Heart right ventricle (tissue), 16 donors: Measurements from ENCODE around the gene MAP7. TPM values are rescaled to one million over a fixed set of nuclear protein-coding genes. Genes with fewer than 3 reads are reported as not detected.
"Not testable (repeated sequence)": the region's sequence is repeated elsewhere in the genome, so short reads cannot be mapped to it uniquely, and the experiment has no call there.

ENCODE experiments used
- ATAC-seq, 8 donors: fragments of 200-7000 bp; cut with Tn5 transposase; one replicate each; pipeline ENCODE4 v1.9.1; 2020; ENCODE audit warnings: mild to moderate bottlenecking in 8 of 8, moderate library complexity in 8 of 8, moderate number of reproducible peaks in 1 of 8
- DNase-seq, 2 donors: peaks; one replicate each; pipeline ENCODE4 v3.0.0-alpha.2; 2020
- H3K27ac ChIP-seq, 10 donors: fragments of 200-600 bp; sonication (generic) in 2 of 10; one replicate each; pipeline versions ENCODE4 v1.5.0 to v1.8.0; 2020 to 2022; ENCODE audit warnings: mild to moderate bottlenecking in 3 of 10
- H3K27me3 ChIP-seq, 7 donors: fragments of 200-600 bp; one replicate each; pipeline ENCODE4 v1.8.0; 2021 to 2022; ENCODE audit warnings: mild to moderate bottlenecking in 2 of 7
- H3K36me3 ChIP-seq, 9 donors: fragments of 200-600 bp; sonication (generic) in 1 of 9; one replicate each; pipeline versions ENCODE4 v1.5.0 to v1.8.0; 2020 to 2022; ENCODE audit warnings: mild to moderate bottlenecking in 2 of 9
- H3K4me1 ChIP-seq, 9 donors: fragments of 200-600 bp; sonication (generic) in 1 of 9; one replicate each; pipeline versions ENCODE4 v1.5.0 to v1.8.0; 2020 to 2022; ENCODE audit warnings: mild to moderate bottlenecking in 4 of 9
- H3K4me3 ChIP-seq, 10 donors: fragments of 200-600 bp; sonication (generic) in 2 of 10; one replicate each; pipeline versions ENCODE4 v1.5.0 to v1.8.0; 2020 to 2022; ENCODE audit warnings: mild to moderate bottlenecking in 7 of 10, moderate library complexity in 2 of 10
- H3K9me3 ChIP-seq, 11 donors: fragments of 200-600 bp in 10 of 11; sonication (generic) in 2 of 11; one replicate each; pipeline versions ENCODE4 v1.5.0 to v1.8.0; 2013 to 2022; ENCODE audit warnings: mild to moderate bottlenecking in 2 of 11, control low read depth in 1 of 11, moderate library complexity in 1 of 11
- WGBS, 2 donors: extraction: QIAGEN DNeasy Blood & Tissue Kit; methylation state at CpG; one replicate each; pipeline ENCODE4 v1.1.7; 2013; ENCODE audit warnings: inconsistent platforms in 1 of 2; 5-methylcytosine and 5-hydroxymethylcytosine counted together
- intact Hi-C, 10 donors: fragments of 100-400 bp; cut with DNase I; formaldehyde crosslinking; loops; one replicate each; pipeline versions ENCODE4 v1.11.1 to v1.14.2; 2022
- polyA plus RNA-seq, 2 donors: library from polyadenylated mRNA; stranded (reverse); fragments of 200-250 nt; gene quantifications; one replicate each; pipeline ENCODE4 v1.2.3, GENCODE V29; 2013
- total RNA-seq, 10 donors: library from RNA; stranded (reverse); fragmentation: NEBNext Ultra II Directional in 3 of 10; extraction: Animal tissue kit (Norgen Biotek cat#: 25700) in 3 of 10; gene quantifications; one replicate each; pipeline versions ENCODE4 v1.2.1 to v1.2.4, GENCODE V29; 2021 to 2023
- TF ChIP-seq, protein P1 (sequence below), 9 donors: fragments of 200-600 bp; sonication (generic) in 2 of 9; IDR thresholded peaks; one replicate each; pipeline versions ENCODE4 v1.5.0 to v1.8.0; 2021 to 2022; ENCODE audit warnings: antibody characterized with exemption in 9 of 9, mild to moderate bottlenecking in 5 of 9, moderate library complexity in 1 of 9
- donor health status: Arrhythmogenic right ventricular cardiomyopathy.
- donor health status: ischemic (EF 13 %, LVEDD 7.1; RV severe dilation, severe dysfunction).
- donor health status: healthy with polysubstance abuse.
- donor health status: DM: no; HTN: yes; CAD: no.
- donor health status: DM: no; HTN: no; CAD: no.
- donor health status: ischemic (EF 25% LVEDD 6.9; RV normal size, moderate dysfunction).
- donor health status: ischemic (EF 25% LVEDD 5.7; RV mildly dilated, moderate dysfunction).
- donor health status: healthy.
- donor health status: DM: yes; HTN: yes; CAD: no.
- donor health status: Ischemic cardiomyopathy.
- donor health status: ischemic (EF 35%, LVEDD 5.7; RV mildly dilated, moderate dysfunction).
- donor health status: nonischemic (EF 11% LVEDD 7.7; RV severe dilation, severe dysfunction).
- donor health status: DM: yes; HTN: yes; CAD: no.
- donor health status: PGD.
- donor health status: ischemic (EF 29% LVEDD 5.4; RV normal size, mild dysfunction).
- donor health status: nonischemic (EF 23%, LVEDD 6.1; RV moderate dilation, normal function).

The MAP7 gene
- total and polyA plus RNA-seq, 12 donors = 0.48 to 4.1 (median 2.3) TPM

DNA sequence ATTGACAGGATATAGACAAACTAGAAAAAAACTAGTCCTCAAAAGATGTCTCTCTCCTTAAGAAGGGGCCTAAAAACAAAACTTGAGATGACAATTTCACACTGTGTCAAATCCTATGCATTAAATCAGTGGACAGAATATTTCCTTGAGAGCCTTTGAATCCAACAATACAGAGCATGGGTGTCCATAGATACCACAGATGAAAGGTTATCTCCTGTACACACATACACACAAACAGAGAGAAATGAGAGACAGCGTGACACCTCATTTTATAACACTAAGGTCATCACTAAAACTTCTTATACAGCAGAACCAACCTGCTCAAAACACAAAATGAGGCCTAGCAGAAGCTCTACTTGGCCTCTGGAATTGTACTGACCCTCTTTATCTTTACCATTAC, 55.5 kb downstream of the MAP7 start:
- DNase-seq (no peak), ATAC-seq (no peak)
- Histone ChIP-seq H3K4me1 (no peaks in the 10 kb centered on the region), H3K36me3 (no peaks in the 10 kb centered on the region), H3K9me3 (no peaks in the 10 kb centered on the region), H3K27me3 (no peaks in the 10 kb centered on the region), H3K4me3 (no peak overlapping the region), H3K27ac (no peak overlapping the region)
- WGBS, 2 donors = 78 to 87% methylated on average over 1 of the region's 1 CpG
- intact Hi-C loops = no loop called here
- TF ChIP-seq, protein P1, sequence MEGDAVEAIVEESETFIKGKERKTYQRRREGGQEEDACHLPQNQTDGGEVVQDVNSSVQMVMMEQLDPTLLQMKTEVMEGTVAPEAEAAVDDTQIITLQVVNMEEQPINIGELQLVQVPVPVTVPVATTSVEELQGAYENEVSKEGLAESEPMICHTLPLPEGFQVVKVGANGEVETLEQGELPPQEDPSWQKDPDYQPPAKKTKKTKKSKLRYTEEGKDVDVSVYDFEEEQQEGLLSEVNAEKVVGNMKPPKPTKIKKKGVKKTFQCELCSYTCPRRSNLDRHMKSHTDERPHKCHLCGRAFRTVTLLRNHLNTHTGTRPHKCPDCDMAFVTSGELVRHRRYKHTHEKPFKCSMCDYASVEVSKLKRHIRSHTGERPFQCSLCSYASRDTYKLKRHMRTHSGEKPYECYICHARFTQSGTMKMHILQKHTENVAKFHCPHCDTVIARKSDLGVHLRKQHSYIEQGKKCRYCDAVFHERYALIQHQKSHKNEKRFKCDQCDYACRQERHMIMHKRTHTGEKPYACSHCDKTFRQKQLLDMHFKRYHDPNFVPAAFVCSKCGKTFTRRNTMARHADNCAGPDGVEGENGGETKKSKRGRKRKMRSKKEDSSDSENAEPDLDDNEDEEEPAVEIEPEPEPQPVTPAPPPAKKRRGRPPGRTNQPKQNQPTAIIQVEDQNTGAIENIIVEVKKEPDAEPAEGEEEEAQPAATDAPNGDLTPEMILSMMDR (IDR thresholded peaks at IDR 0.05) = no peak

DNA sequence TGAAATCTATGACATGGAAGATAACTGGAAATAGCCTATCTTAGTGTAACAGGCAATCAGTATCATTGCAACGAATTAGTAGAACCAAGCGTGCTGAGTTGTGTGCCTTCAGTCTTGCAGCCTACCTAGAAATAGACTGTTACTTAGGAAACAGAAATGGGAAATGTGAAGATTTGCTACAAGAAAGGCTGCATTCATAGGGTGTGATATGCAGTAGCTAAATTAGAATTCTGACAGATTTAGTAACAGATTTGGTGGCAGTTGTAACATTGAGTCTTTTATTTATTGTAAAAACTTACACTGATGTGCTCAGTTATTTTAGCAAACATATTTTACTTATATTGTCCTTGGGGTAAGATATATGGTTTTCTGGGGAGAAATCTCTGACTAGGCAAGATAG, 56.2 kb downstream of the MAP7 start:
- H3K9me3 ChIP-seq = no peaks in the 10 kb centered on the region
- no peaks in the 10 kb centered on the region for H3K4me1 ChIP-seq
- H3K27ac ChIP-seq = no peak overlapping the region
- no peak overlapping the region for H3K4me3 ChIP-seq
- intact Hi-C loops = no loop called here
- ATAC-seq = no peak
- 77 to 89% methylated on average over 2 of the region's 2 CpGs for WGBS, 2 donors
- H3K36me3 ChIP-seq = no peaks in the 10 kb centered on the region
- TF ChIP-seq, protein P1 (IDR thresholded peaks at IDR 0.05) = no peak
- H3K27me3 ChIP-seq = no peaks in the 10 kb centered on the region
- no peak for DNase-seq

DNA sequence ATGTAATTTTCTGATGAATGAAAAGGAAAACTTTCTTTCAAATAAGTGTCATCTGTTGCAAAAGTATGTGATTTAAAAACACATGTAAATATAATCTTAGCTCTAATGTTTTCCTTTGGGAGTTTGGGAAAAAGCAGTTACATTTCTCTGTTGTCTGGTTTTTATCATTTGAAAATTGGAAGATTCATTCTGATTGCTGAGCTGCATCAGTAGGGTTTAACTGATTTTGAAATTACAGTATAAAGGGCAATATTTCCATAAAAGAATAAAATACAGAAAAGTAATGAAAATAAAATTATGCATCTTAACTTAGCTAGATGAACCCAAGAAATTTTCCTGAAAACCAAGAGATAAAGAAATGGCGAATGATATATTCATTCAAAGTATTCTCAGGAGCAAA, 57.8 kb downstream of the MAP7 start:
- Histone ChIP-seq H3K4me3 (no peak overlapping the region), H3K27me3 (no peaks in the 10 kb centered on the region), H3K9me3 (no peaks in the 10 kb centered on the region), H3K36me3 (no peaks in the 10 kb centered on the region), H3K27ac (no peak overlapping the region), H3K4me1 (no peaks in the 10 kb centered on the region)
- 80 to 85% methylated on average over 1 of the region's 1 CpG for WGBS, 2 donors
- DNase-seq (no peak), ATAC-seq (no peak)
- intact Hi-C loops = no loop called here
- TF ChIP-seq, protein P1 (IDR thresholded peaks at IDR 0.05) = no peak

DNA sequence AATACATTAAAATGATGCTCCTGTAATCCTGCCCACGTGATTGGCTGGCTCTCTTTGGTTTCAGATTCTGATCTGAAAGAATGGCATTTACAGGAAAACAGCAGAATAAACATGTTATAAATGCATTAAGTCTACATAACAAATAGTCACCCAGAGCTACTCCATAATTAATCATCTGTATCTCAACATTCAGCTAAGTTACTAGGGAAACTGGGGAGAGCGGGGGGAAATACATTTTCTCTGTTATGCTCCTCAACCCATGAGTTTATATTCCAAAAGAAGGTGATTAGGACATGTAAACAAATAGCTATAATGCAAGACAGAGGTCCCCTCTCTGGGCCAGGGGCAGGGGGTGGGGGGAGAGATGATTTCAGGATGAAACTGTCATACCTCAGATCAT, 58.5 kb downstream of the MAP7 start:
- DNase-seq (no peak), ATAC-seq (no peak)
- Histone ChIP-seq H3K27me3 (no peaks in the 10 kb centered on the region), H3K9me3 (no peaks in the 10 kb centered on the region), H3K27ac (no peak overlapping the region), H3K4me3 (no peak overlapping the region), H3K4me1 (peaks cover 0 to under 1% (median 0%) of the 10 kb centered on the region in 9 donors), H3K36me3 (no peaks in the 10 kb centered on the region)
- intact Hi-C loops = no loop called here
- TF ChIP-seq, protein P1 (IDR thresholded peaks at IDR 0.05) = no peak
- WGBS, 2 donors = 80 to 81% methylated on average over 2 of the region's 2 CpGs

DNA sequence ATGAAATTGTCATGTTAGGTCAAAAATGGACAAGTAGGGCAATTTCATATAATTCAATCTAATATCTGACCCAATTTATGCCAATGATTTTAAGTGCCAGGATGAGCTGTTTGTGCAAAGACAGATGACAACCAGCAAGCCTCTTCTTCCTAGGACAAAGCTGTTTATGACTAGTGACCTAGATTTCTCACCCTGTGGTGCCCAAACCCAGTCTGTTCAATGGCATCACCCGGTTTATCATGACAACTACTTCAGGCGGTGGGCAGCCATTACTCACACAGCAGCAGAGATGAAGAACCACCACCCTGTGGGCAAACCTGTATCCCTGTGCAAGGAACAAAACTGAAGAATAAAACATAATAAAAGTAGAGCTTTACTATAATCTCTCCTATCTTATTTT, 59.0 kb downstream of the MAP7 start:
- H3K9me3 ChIP-seq = no peaks in the 10 kb centered on the region
- TF ChIP-seq, protein P1 (IDR thresholded peaks at IDR 0.05) = no peak
- H3K27ac ChIP-seq = no peak overlapping the region
- H3K4me3 ChIP-seq = no peak overlapping the region
- H3K4me1 ChIP-seq = peaks cover 0 to 5% (median 0%) of the 10 kb centered on the region in 9 donors
- no peaks in the 10 kb centered on the region for H3K36me3 ChIP-seq
- ATAC-seq (no peak), DNase-seq (no peak)
- no peaks in the 10 kb centered on the region for H3K27me3 ChIP-seq
- 72 to 89% methylated on average over 2 of the region's 2 CpGs for WGBS, 2 donors
- intact Hi-C loops = no loop called here

DNA sequence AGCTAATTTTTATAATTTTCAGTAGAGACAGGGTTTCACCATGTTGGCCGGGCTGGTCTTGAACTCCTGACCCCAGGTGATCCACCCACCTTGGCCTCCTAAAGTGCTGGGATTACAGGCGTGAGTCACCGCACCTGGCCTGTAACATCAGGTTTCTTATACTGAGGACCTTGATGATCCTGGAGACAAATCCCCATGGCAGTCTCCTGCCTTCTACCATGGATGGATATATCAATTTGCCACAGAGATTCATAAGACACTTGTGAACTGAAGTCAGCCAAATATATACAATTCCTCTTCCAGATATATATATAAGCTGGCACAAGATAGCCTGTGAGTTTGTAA, 60.6 kb downstream of the MAP7 start:
- H3K27me3 ChIP-seq, intact Hi-C loops, H3K4me3 ChIP-seq, H3K36me3 ChIP-seq, ATAC-seq, DNase-seq, H3K9me3 ChIP-seq, H3K27ac ChIP-seq: not testable (repeated sequence)
- WGBS, 2 donors = 88 to 95% methylated on average over 3 of the region's 3 CpGs
- H3K4me1 ChIP-seq = peaks cover 0 to 10% (median 0%) of the 10 kb centered on the region in 9 donors
